ENCODE measurements around the gene ZBTB12.
"Not testable (repeated sequence)": the region's sequence is repeated elsewhere in the genome, so short reads cannot be mapped to it uniquely, and the experiment has no call there.

Gene ZBTB12, protein sequence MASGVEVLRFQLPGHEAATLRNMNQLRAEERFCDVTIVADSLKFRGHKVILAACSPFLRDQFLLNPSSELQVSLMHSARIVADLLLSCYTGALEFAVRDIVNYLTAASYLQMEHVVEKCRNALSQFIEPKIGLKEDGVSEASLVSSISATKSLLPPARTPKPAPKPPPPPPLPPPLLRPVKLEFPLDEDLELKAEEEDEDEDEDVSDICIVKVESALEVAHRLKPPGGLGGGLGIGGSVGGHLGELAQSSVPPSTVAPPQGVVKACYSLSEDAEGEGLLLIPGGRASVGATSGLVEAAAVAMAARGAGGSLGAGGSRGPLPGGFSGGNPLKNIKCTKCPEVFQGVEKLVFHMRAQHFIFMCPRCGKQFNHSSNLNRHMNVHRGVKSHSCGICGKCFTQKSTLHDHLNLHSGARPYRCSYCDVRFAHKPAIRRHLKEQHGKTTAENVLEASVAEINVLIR

DNA sequence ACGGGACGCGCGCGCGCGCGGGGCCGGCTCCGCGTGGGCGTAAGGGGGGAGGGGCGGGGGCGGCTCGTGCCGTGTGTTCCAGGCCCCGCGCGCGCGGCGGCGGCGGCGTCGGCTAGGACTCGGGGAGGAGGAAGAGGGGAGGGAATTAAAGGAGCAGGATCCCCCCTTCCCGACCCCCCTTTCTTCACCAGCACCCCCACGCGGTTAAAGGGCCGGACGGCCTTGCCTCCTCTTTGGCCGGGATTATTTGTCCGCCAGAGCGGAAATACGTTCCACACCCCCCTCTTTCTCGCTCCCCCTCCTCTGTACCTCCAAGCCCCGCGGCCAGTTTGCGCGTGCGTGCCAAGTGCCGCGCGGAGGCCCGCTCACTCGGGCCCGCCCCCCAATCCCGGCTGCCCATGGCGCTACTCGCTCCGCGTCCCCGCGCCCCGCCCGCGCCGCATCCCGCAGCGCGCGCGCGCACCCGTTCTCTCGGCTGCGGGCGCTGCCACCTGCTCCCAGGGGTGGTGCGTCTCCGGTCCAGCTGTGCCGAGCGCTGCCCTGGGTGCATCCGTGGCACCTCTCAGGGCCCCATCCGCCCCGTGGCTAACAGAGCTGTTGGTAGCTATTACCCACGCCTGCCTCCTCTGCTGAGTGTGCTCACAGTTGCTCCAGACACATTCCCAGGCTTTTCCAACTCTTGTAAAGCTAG lies at the start of gene ZBTB12:
ZBTB12 (minus strand) TSS at position 134 of the 691 bp plus-strand sequence. CDS start 781 bp downstream, outside the sequence.
- FAIRE-seq (no peak), DNase-seq (ENCODE audit: insufficient read length, low spot score) (peak; percentile 85)

DNA sequence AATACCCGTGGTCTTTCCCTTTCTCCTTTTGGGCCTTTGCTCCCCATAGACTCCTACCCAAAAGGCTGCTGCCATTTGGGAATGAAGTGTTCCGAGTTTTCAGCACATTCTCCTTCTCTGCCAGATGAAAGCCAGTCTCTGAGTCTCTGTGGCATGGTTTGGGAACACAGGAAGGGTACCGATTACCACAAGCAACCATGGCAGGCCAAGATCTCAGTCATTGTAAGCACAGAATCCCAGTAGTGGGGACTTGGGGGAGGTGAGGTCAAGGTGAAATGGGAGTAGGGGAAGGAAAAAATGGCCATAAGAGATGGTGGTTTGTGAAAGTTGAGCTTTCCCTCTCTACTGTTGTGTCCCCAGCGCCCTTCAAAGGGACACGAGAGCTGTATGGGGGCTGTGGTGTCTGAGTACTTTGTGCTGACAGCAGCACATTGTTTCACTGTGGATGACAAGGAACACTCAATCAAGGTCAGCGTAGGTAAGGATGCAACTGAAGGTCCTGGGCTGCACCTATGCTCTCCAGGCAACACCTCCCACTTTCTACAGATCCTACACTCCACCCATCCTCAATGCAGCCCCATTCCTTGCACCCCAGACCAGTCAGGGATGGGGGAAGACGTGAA lies 48.2 kb upstream of the ZBTB12 start:
- DNase-seq (ENCODE audit: insufficient read length, low spot score) (no peak), FAIRE-seq (no peak)

DNA sequence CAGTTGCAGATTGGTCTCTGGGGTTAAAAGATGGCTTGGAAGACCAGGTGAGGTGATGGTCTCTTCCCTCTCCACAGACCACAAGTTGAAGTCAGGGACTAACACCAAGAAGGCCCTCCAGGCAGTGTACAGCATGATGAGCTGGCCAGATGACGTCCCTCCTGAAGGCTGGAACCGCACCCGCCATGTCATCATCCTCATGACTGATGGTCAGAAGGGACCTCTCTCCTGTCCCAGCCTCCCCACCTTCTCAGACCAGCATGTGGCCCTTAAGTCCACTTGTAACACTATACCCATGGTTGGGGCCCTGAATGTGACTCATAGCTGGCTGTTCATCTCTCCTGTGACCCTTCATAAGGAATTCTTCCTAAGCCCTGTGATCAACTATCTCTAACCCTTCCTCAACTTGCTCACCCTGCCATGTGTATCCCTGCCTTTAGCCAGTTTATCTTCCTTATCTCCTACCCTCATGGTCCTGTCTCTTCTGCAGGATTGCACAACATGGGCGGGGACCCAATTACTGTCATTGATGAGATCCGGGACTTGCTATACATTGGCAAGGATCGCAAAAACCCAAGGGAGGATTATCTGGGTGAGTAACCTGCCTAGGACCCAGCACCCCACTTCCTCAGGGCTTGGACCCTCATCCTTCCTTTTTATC lies 47.0 kb upstream of the ZBTB12 start:
- DNase-seq (ENCODE audit: insufficient read length, low spot score) (no peak), FAIRE-seq (no peak)

DNA sequence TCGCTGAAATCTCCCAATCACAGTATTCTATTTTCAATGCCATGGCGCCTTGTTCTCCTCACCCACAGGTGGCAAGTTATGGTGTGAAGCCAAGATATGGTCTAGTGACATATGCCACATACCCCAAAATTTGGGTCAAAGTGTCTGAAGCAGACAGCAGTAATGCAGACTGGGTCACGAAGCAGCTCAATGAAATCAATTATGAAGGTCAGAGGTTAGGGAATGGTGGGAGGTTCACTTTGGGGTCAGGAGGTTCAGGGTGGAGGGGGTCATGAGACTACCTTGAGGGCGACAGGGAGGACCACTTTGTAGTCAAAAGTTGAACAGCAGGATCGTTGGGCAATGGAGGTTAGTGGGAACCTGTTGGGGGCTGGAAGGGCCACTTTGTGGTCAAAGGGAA lies 46.4 kb upstream of the ZBTB12 start:
- FAIRE-seq: no peak
- DNase-seq (ENCODE audit: insufficient read length, low spot score): no peak

DNA sequence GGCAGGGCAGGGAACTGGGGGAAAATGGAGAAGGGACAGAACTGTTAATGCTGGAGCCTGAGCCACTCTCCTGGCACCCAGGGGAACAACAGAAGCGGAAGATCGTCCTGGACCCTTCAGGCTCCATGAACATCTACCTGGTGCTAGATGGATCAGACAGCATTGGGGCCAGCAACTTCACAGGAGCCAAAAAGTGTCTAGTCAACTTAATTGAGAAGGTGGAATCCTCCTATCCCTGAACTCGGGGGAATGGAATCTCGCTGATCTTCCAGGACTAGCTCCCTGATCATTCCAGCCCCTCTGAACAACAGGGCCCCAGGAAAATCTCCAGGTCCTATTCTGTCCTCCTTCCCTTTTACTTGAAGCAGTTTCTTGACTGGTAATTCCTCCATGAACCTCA lies 46.0 kb upstream of the ZBTB12 start:
- FAIRE-seq (no peak), DNase-seq (ENCODE audit: insufficient read length, low spot score) (no peak)

DNA sequence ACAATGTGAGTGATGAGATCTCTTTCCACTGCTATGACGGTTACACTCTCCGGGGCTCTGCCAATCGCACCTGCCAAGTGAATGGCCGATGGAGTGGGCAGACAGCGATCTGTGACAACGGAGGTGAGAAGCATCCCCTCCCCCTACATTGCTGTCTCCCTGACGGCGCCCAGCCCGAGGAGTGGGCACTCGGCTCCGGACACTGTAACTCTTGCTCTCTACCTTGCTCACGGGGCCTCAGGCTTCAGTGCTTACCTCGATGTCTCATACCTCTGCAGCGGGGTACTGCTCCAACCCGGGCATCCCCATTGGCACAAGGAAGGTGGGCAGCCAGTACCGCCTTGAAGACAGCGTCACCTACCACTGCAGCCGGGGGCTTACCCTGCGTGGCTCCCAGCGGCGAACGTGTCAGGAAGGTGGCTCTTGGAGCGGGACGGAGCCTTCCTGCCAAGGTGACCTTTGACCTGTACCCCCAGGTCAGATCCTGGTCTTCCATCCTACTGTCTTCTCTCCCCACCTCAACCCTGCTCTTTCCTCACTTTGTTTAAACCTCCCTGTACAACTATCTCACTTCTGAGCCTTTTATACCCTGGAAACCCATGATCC lies 45.3 kb upstream of the ZBTB12 start:
- FAIRE-seq: no peak
- no peak for DNase-seq (ENCODE audit: insufficient read length, low spot score)

DNA sequence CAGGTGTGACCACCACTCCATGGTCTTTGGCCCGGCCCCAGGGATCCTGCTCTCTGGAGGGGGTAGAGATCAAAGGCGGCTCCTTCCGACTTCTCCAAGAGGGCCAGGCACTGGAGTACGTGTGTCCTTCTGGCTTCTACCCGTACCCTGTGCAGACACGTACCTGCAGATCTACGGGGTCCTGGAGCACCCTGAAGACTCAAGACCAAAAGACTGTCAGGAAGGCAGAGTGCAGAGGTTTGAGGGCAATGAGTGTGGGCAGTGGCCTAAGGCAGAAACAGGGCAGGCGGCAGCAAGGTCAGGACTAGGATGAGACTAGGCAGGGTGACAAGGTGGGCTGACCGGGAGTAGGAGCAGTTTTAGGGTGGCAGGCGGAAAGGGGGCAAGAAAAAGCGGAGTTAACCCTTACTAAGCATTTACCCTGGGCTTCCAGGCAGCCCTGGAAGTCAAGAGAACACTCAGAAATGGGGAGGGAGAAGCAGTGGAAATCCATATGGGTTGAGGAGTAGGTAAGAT lies 44.5 kb upstream of the ZBTB12 start:
- DNase-seq (ENCODE audit: insufficient read length, low spot score): no peak
- FAIRE-seq: no peak

DNA sequence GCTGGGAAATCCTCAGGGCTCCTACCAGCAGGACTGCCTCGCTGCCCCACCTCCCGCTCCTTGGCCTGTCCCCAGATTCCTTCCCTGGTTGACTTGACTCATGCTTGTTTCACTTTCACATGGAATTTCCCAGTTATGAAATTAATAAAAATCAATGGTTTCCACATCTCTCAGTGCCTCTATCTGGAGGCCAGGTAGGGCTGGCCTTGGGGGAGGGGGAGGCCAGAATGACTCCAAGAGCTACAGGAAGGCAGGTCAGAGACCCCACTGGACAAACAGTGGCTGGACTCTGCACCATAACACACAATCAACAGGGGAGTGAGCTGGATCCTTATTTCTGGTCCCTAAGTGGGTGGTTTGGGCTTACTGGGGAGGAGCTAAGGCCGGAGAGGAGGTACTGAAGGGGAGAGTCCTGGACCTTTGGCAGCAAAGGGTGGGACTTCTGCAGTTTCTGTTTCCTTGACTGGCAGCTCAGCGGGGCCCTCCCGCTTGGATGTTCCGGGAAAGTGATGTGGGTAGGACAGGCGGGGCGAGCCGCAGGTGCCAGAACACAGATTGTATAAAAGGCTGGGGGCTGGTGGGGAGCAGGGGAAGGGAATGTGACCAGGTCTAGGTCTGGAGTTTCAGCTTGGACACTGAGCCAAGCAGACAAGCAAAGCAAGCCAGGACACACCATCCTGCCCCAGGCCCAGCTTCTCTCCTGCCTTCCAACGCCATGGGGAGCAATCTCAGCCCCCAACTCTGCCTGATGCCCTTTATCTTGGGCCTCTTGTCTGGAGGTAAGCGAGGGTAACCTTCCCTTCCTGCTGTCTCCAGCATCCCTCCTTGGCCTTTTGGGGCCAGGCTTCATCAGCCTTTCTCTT lies 43.9 kb upstream of the ZBTB12 start, which contains the start of gene CFB:
CFB (plus strand) TSS at position 589 of the 863 bp plus-strand sequence; CDS start at position 716, 127 bp downstream.
- DNase-seq (ENCODE audit: insufficient read length, low spot score) (no peak), FAIRE-seq (no peak)

DNA sequence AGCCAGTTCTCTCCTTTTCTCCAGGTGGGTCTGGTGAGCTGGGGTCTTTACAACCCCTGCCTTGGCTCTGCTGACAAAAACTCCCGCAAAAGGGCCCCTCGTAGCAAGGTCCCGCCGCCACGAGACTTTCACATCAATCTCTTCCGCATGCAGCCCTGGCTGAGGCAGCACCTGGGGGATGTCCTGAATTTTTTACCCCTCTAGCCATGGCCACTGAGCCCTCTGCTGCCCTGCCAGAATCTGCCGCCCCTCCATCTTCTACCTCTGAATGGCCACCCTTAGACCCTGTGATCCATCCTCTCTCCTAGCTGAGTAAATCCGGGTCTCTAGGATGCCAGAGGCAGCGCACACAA lies 43.2 kb upstream of the ZBTB12 start:
- FAIRE-seq: no peak
- no peak for DNase-seq (ENCODE audit: insufficient read length, low spot score)

DNA sequence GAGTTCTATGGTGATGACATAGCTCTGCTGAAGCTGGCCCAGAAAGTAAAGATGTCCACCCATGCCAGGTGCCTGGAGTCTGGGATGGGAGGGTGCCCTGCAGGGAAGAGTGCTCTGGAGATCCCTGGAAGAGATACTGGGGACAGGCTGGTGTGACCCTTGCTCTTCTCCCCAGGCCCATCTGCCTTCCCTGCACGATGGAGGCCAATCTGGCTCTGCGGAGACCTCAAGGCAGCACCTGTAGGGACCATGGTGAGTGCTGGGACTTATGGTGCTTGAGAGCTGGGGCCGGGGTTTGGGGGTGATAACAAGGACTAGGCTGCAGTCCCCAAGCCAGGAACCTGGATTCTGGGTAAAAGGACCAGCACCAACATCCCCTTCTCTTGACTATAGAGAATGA lies 41.9 kb upstream of the ZBTB12 start:
- FAIRE-seq (no peak), DNase-seq (ENCODE audit: insufficient read length, low spot score) (no peak)

DNA sequence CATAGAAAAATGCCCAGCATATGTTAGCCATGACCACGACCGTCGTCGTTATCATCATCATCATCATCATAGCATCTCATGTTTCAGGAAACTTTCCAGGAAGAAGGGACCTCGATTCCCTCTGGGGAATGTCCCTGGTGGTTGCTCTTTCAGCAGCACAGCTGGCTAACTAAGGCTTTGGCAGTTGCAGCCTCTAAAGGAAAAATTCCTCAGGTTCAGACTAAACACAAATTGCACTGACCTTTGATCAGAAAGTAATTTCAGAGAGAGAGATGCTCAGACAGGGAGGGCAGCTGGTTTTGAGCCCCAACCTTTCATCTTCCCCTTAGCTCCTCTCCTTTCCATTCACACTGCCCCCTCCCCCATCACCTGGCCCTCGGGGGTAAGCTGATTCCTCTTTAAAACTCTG lies 38.4 kb upstream of the ZBTB12 start:
- DNase-seq (ENCODE audit: insufficient read length, low spot score) (no peak), FAIRE-seq (no peak)

DNA sequence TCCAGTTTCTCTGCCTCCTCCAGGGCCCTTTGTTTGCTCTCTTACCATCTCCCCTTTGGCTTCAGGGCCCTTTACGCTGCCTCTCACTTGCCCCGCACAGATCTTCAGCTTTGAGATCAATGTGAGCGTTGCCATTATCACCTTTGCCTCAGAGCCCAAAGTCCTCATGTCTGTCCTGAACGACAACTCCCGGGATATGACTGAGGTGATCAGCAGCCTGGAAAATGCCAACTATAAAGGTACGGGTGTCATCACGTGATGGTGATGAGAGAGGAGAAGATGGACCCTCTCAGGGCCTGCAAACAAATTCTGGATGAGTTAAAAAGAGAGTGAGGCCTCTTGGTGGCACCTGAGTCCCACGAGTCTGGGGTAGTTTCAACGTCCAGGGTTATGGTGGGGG lies 33.9 kb upstream of the ZBTB12 start:
- DNase-seq (ENCODE audit: insufficient read length, low spot score): no peak
- no peak for FAIRE-seq

DNA sequence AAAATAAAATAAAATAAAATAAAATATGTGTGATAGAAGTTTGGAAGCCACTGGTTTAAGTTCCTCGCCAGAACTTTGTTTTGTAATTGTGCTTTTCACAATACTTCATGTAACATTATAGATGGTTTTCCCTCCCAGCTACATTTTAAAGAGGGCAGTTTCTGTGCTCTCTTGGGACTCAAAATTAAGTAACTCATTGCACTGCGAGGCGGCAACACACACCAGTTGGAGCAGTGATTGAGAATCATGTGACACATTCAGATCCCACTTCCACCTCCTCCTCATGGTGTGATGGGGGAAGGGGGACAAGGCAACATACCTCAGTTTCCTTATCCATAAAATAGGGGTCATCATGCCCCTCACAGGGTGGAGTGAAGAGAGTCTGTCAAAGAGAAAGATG lies 33.1 kb upstream of the ZBTB12 start:
- no peak for DNase-seq (ENCODE audit: insufficient read length, low spot score)
- FAIRE-seq: no peak

DNA sequence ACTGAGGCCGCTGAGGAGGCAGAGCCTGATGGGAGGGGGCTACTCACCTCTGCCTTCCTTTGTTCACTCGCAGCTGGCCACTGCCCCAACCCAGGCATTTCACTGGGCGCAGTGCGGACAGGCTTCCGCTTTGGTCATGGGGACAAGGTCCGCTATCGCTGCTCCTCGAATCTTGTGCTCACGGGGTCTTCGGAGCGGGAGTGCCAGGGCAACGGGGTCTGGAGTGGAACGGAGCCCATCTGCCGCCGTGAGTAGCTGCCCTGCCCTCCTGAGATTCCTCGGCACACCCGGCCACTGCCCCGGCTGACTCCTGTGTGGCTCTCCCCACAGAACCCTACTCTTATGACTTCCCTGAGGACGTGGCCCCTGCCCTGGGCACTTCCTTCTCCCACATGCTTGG lies 31.7 kb upstream of the ZBTB12 start:
- FAIRE-seq: no peak
- no peak for DNase-seq (ENCODE audit: insufficient read length, low spot score)

DNA sequence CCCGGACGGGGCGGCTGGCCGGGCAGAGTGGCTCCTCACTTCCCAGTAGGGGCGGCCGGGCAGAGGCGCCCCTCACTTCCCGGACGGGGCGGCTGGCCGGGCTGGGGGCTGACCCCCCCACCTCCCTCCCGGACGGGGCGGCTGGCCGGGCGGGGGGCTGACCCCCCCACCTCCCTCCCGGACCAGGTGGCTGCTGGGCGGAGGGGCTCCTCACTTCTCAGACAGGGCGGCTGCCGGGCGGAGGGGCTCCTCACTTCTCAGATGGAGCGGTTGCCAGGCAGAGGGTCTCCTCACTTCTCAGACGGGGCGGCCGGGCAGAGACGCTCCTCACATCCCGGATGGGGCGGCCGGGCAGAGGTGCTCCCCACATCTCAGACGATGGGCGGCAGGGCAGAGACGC lies 30.3 kb upstream of the ZBTB12 start:
- not testable (repeated sequence) for FAIRE-seq; DNase-seq (ENCODE audit: insufficient read length, low spot score)

DNA sequence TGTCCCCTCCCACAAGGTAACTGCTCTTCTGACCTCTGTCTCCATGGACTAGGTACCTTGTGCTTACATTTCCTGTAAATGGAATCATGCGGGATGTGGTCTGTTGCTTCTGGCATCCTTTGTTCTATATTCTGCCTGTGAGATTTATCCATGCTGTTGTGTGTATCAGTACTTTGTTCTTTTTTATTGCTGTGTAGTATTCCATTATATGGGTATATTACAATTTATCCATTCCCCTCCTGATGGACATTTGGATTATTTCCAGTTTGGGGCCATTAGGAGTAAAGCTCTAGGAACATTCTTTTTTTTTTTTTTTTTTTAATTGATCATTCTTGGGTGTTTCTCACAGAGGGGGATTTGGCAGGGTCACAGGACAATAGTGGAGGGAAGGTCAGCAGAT lies 29.1 kb upstream of the ZBTB12 start:
- FAIRE-seq (no peak), DNase-seq (ENCODE audit: insufficient read length, low spot score) (no peak)

DNA sequence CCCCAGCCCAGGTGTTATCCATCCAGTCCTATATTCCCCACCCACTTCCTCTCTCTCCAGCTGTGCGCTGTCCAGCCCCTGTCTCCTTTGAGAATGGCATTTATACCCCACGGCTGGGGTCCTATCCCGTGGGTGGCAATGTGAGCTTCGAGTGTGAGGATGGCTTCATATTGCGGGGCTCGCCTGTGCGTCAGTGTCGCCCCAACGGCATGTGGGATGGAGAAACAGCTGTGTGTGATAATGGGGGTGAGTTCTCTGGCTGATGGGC lies 26.7 kb upstream of the ZBTB12 start:
- FAIRE-seq (no peak), DNase-seq (ENCODE audit: insufficient read length, low spot score) (no peak)

DNA sequence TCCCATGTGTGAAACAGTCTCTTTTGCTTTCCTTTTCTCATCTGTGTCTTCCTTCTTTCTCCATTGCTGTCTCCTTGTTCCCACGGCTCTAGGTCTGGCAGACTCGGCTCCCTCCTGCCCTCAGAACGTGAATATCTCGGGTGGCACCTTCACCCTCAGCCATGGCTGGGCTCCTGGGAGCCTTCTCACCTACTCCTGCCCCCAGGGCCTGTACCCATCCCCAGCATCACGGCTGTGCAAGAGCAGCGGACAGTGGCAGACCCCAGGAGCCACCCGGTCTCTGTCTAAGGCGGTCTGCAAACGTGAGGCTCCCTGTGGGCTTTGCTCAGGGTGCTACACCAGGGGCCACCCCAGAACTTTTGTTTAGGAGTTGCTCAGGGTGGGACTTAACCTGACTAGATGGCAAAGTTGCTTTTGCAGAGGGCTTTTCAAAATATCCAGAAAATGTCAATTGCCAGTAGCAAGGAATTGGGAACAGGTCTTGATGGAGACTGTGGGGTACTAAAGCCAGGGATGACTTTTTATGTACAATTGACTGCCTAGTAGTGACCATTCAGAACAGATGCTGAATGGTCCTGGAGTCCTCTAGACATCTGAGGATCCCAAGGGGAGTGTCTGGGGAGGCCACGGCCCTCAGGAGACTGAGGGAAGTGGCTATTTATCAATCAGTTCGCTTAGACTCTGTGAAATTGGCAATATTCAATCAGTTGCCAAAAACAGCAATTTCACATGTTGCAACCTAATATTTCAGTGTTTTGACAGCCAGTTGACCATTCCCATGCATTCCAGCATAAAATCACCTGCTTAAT lies 26.2 kb upstream of the ZBTB12 start:
- FAIRE-seq (no peak), DNase-seq (ENCODE audit: insufficient read length, low spot score) (no peak)

DNA sequence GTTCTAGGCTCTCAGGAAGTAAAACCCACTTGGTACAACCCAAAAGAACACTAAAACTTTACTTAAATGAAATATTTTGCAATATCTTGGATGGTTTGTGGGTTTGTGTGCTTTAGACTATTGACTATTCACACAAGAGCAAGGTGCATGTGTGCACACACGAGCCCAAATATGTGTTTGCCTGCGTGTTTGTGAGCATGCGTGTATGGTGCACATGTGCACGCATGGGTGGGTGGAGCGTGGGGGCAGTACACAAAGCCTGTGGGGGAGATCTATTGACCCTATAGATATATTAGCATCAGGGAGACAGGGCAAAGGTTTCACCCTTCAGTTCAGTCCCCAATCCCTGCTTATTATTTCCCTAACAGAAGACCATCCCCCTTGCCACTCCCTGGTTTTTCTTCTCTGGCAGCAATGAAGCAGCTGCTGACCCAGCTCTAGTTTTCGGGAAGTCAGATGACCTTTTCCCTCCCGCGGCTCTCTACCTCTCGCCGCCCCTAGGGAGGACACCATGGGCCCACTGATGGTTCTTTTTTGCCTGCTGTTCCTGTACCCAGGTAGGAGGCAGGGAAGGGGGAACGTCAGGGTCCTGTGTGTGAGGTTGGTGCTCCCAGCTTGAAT lies 25.5 kb upstream of the ZBTB12 start, which contains the start of gene C2:
C2 (plus strand) TSS at position 476 of the 621 bp plus-strand sequence; CDS start at position 512, 36 bp downstream.
- FAIRE-seq (no peak), DNase-seq (ENCODE audit: insufficient read length, low spot score) (no peak)

Data from GM19239 (cell line).